ENCODE measurements around the gene SARDH.
"Not testable (repeated sequence)": the region's sequence is repeated elsewhere in the genome, so short reads cannot be mapped to it uniquely, and the experiment has no call there.

SARDH gene

GRCh38 chr9:133684121-133684935 lies 53.8 kb downstream of the SARDH start:
- DNase-seq: no peak

GRCh38 chr9:133683586-133684120 lies 54.5 kb downstream of the SARDH start:
- peak; percentile 49 for DNase-seq

GRCh38 chr9:133682818-133683585 lies 55.1 kb downstream of the SARDH start:
- no peak for DNase-seq

GRCh38 chr9:133681658-133682306 lies 56.4 kb downstream of the SARDH start:
- DNase-seq: no peak

GRCh38 chr9:133680976-133681657 lies 57.0 kb downstream of the SARDH start:
- no peak for DNase-seq

- no peak for DNase-seq
Measured at GRCh38 chr9:133680250-133680975, 57.7 kb downstream of the SARDH start.

- DNase-seq: no peak
Measured at GRCh38 chr9:133679466-133680061, 58.6 kb downstream of the SARDH start.

- DNase-seq: no peak
Measured at GRCh38 chr9:133679056-133679455, 59.1 kb downstream of the SARDH start.

- DNase-seq: no peak
Measured at GRCh38 chr9:133677126-133678010, 60.8 kb downstream of the SARDH start.

GRCh38 chr9:133676450-133676849 lies 61.7 kb downstream of the SARDH start:
- DNase-seq: no peak

- not testable (repeated sequence) for DNase-seq
Measured at GRCh38 chr9:133675796-133676195, 62.4 kb downstream of the SARDH start.

- no peak for DNase-seq
Measured at GRCh38 chr9:133674091-133674490, 64.1 kb downstream of the SARDH start.

GRCh38 chr9:133673258-133673655 lies 64.9 kb downstream of the SARDH start:
- DNase-seq: no peak

GRCh38 chr9:133672503-133673257 lies 65.5 kb downstream of the SARDH start:
- DNase-seq: no peak

GRCh38 chr9:133671371-133671770 lies 66.8 kb downstream of the SARDH start:
- no peak for DNase-seq

GRCh38 chr9:133670466-133670865 lies 67.7 kb downstream of the SARDH start:
- DNase-seq: no peak

- DNase-seq: no peak
Measured at GRCh38 chr9:133669182-133669801, 68.9 kb downstream of the SARDH start.

GRCh38 chr9:133667759-133668450 lies 70.2 kb downstream of the SARDH start:
- no peak for DNase-seq
